ENCODE measurements around the gene B3GALNT1. TPM values are rescaled to one million over a fixed set of nuclear protein-coding genes. Genes with fewer than 3 reads are reported as not detected.

Gene B3GALNT1, protein sequence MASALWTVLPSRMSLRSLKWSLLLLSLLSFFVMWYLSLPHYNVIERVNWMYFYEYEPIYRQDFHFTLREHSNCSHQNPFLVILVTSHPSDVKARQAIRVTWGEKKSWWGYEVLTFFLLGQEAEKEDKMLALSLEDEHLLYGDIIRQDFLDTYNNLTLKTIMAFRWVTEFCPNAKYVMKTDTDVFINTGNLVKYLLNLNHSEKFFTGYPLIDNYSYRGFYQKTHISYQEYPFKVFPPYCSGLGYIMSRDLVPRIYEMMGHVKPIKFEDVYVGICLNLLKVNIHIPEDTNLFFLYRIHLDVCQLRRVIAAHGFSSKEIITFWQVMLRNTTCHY
- 16.8 and 20.3 TPM in 2 replicates for total RNA-seq

DNA sequence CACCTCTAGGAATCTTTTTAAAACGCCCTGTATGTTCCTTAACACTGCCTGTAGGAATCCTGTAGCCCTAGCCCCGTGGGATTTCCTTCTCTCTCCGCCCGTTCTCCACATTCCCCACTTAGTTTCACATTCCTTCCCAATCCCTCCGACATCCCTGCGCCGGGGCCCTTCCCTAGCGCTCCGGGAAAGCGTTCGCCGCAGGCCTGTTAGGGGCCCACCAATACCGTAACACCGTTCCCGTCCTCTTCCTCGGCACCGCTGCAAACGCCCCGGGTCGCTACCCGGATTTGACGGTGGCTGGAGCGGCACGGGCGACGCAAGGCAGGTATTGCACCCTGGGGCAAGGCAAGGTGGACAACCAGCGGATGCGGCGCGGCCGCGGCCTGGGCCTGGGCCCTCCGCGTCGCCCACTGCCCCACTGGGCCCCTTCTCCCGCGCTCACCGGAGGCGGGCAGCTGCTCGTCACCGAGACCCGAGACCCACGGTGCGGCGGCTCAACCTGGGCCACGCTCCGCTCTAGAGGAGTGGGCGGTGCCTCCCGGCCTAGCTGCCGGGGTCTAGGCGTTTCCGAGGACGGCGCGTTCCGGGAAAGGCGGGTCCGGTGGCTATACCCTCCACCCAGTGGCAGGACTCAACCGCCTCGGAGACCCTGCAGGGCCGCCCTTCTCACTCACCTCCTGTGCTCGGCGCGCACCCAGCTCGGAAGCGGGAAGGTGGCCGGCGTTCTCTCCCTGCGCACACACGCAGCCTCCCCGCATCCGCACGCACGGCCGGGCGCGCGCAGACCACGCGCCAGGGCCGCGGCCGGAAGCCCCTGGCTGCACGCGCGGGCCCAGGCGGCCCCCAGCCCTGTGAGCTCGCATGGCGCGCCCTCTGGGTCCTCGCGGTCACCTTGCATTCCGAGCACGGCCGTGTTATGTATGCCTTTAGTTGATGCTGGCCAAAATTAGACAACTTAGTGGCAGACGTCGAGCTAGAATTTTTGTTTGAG is at the start of gene B3GALNT1:
B3GALNT1 (minus strand) TSS at position 789 of the 991 bp plus-strand sequence. CDS start 18,595 bp downstream, outside the sequence.

Other genes starting within 250 kb of the B3GALNT1 start
- 61.7 and 69.4 TPM in 2 replicates for gene NMD3, start 116.0 kb upstream of the B3GALNT1 start, total RNA-seq

Measured in hair follicle dermal papilla cell (primary cell).